ENCODE results near the gene DSPP. TPM values are rescaled to one million over a fixed set of nuclear protein-coding genes. Genes with fewer than 3 reads are reported as not detected.
"Not testable (repeated sequence)": the region's sequence is repeated elsewhere in the genome, so short reads cannot be mapped to it uniquely, and the experiment has no call there.

The DSPP gene
- not detected in 2 replicates for total RNA-seq

DNA sequence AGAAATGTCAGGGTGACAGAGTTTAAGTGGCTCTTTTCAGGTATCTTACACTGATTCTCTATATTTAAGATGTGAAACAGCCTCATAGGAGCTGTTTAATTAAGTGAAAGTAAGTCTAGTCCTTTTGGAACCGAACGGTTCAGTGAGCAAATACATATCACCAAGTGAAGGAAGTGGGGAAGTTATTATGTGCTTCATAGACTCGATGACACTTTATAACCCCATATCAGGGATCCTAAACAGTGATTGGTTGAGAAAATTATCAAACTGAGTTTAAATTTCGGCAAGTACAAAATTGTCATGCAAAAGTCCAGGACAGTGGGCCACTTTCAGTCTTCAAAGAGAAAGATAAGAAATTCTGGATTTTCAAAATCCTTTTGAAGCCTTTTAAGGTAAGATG is at the start of gene DSPP:
TSS of gene DSPP (plus strand) at position 301 of the 400 bp plus-strand sequence. CDS start 2,380 bp downstream, outside the sequence.
- no peak for DNase-seq (ENCODE audit: low read depth)

DNA sequence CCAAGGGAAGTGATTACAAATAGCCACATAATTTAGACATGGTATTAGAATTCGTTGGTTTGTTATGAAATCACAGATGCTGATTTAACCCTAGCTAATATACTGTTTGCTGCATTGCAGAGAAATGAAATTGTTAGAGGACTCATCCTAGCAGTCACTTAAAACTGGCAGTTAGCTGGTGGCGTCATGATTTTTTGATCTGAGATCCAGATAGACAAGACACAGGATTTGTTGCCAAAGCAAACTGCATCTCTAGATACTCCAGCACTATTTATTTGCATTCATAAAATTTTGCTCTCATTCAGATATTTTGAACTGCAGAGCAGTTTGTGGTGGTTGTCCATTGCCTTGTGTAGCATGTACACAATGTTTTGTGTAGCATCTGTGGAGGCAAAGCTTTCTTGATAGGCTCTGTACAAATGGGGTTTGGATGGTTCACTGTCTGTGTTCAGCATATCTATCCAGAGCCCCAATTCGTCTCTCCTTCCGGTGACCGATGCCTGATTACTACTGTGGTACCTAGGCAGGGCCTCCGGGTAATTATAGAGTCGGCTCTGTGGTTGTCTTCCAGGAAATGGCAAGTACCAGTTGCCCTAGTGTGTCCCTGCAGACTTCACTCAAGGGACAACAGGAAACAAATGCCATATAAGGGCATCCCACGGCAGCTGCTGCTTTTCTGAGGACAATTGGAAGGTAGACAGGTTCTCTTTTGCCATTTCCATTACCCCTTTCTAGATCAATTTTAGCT is 49.1 kb upstream of the DSPP start:
- peak; percentile 28 for DNase-seq (ENCODE audit: low read depth)

DNA sequence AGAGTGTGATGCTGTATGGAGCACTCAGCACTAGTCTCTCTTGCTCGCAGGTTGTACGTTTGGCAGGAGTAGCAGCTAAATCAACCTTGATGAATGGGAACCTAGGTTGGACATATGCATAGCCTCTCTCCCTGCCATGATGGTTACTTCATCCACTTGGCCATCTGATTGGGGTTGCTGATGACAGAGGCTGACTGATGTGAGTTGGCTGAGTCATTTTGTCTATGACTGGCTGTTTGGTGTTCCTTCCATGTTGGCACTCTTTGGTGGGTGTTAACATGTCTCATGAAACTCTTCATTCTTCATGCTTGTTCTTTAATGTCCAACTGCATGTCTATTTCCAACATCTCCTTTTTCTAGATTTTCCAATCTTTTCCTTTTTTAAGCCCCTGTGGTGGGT is 47.5 kb upstream of the DSPP start:
- no peak for DNase-seq (ENCODE audit: low read depth)

DNA sequence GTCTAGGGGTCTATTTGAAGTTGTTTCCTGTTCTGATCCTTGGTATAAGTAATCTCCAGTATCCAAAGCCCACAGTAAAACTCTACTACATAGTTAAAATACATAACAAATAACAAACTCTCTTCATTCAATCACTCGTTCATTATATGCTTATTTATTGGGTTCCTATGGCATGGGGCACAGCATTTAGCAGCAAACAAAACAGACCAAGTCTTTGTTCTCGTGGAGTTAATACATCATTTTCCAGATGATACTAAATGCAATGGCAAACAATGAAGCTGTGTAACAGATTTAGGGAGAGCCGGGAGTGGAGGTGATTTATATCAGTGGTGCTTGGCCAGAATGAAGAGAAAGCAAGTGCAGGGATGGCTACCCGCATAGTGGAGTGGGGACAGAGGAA is 42.6 kb upstream of the DSPP start:
- DNase-seq (ENCODE audit: low read depth) = no peak

DNA sequence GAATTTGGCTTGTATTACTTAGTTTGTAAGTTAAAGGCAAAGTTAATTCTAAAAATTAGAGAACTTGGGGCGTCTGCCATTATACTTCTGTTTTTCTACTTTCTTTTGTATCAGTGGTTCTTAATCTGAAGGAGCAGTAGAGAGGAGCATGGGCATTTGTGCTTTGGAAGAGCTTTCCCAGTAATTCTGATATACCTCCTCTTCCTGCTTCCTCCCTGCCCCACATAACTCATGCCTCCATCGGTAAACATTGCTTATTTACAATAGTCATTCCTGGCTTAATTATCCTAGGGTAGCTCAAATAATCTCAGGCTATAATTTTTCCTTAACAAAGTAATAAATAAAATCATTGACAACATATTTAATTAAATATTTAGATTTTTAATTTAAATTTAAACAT is 42.1 kb upstream of the DSPP start:
- no peak for DNase-seq (ENCODE audit: low read depth)

DNA sequence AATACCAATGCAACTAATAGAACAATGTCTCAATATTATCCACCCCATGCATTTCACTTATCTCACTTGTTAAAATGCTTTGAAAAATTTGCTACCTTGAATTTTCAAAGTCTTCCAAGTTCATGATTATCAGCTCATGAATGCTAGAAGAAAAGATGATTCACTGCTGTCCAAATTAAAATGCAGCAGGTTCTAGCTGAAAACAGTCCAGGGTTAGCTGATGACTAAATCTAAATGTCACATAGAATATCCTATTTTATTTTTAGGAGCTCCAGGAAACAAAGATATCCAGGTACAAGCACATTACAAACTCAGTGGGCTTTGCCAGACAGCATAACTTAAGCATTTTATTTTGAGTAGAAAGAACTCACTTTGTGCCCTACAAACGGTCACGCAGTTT is 41.1 kb upstream of the DSPP start:
- DNase-seq (ENCODE audit: low read depth) = peak; percentile 9

DNA sequence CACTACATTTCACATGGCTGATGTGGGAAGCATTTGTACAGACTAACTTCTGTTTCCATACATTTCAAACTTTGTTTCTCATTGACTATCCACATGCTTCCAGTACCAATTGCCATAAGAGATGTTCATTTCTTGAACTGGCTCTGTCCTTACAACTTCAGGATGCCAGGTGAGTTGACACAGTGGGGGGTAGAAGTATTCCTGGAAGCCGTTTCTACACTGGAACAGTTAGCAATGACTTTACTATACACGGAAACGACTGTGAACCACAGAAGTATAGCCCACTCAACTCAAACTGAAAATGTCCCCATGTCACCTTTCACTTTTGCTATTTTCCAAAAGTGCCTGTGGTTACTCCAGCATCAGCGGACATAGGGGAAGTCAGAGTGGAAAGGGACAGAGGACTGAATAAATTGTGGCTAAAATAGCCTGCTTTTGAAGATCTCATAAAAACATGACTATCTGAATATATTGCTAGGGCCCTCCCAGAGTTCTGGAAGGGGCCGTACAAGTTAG is 38.0 kb upstream of the DSPP start:
- DNase-seq (ENCODE audit: low read depth) = no peak

DNA sequence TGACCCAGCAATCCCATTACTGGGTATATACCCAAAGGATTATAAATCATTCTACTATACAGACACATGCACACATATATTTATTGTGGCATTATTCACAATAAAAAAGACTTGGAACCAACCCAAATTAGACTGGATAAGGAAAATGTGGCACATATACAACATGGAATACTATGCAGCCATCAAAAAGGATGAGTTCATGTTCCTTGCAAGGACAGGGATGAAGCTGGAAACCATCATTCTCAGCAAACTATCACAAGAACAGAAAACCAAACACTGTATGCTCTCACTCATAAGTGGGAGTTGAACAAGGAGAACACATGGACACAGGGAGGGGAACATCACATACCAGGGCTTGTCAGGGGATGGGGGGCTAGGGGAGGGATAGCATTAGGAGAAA is 34.0 kb upstream of the DSPP start:
- not testable (repeated sequence) for DNase-seq (ENCODE audit: low read depth)

DNA sequence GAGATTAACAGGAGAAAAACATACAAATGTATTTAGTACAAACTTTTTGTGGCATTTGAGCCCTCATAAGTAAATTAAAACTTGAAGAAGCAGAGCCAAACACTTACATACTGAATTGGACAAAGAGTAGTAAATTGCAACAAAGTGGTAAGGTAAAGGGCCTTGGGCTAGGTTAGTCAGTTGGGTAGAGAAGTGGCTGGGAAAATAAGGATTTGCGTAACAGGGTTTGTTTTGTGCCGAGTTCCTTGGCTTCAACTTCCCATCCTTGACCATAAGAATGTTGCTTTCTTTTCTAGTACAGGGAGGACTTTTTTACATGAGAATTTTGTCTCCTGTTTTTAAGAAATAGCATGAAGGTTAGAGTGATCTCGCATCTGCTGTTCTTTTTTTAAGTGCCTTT is 33.3 kb upstream of the DSPP start:
- peak; percentile 69 for DNase-seq (ENCODE audit: low read depth)

DNA sequence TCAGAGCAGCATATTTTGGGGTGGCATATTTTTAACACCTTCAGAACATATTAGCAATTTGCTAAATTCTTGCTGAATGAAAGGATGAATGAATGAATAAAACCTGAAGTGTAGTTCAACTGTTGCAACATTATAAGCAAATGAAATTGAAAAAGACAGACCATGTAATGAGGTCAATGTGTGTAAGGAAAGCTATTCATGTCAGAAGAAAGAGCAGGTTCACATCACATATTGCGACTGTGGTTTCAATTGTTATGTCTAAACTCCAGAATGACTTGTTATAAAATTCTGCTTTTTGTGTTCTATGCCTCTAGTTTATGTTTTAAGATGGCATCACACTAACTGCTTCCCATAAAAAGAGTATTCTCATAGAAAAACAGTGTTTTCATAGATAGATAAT is 32.9 kb upstream of the DSPP start:
- DNase-seq (ENCODE audit: low read depth) = no peak

DNA sequence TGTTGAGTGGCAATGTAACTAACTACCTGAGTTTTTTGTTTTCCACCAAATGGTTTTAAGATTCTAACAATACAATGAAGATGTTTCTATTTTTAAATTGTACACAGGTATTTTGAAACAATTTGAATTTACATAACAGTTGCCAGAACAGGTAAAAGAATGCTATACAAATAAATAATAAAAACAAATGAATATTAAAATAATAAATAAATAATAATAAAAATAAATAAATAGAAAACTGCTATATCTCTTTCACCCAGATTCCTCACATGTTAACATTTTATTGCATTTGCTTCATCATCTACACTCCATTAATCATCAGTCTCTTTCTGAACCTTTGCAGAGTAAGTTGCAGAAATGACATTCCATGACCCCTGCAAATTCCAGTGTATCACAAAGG is 32.3 kb upstream of the DSPP start:
- no peak for DNase-seq (ENCODE audit: low read depth)

DNA sequence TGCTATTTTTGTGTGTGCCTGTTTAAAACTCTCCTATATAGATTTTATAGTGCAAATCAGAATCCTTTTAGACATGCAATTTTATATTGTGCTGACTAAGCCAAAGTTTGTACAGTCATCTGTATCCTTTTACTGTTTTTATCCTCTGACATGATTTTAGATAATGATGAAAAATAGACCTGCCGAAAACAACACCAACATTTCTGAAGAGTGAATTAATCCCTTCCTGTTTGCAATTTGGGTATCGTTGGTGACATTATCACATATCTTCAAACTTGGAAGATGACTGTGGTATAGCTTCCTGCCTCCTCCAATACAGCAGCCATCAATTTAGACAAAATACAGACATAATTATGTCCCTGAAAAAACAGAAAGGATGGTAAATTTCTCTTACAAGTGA is 28.9 kb upstream of the DSPP start:
- DNase-seq (ENCODE audit: low read depth) = no peak

DNA sequence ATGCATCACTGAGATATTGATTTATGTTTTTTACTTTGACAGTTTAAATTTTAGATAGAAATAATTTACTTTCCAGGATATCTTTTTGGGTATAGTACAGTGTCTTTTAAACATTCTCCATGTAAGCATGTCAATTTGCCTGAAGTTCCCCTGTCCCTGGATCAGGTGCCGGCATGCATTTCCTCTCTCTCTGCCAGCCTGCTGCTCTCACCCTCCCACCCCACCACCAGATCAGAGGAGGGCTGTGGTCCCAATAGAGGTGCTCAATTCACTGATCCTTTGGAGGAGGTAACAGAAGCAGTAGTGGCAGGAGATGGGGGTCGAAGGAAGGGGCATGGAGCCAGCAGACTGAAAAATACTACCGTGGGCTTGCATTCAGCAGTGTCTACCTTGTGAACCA is 28.3 kb upstream of the DSPP start:
- no peak for DNase-seq (ENCODE audit: low read depth)

DNA sequence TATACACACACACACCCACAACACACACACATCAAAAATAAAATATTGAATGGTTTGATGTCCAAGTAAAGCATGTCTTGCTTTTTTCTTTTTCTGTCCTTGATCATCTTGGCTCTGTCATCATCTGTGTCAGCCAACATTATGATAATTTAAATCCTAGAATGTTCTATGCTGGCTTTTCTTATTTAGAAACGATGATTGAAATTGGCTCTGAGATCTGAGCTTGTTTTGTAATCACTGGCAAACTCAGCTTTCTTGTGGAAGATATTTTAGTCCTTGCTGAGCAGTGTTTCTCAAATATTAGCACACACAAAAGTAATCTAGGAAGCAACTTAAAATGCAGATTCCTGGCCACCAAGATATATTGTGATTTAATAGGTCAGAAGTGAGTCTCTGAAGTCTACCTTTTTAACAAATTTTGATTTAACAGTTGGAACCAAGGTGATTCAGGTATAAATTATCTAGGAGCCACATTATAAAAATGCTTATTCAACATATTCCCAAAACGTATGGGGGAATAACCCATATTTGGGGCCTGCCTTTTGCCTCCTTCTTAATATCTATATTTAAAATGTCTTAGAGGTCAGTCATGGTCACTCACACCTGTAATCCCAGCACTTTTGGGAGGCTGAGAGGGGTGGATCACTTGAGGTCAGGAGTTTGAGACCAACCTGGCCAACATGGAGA is 24.0 kb upstream of the DSPP start:
- no peak for DNase-seq (ENCODE audit: low read depth)

DNA sequence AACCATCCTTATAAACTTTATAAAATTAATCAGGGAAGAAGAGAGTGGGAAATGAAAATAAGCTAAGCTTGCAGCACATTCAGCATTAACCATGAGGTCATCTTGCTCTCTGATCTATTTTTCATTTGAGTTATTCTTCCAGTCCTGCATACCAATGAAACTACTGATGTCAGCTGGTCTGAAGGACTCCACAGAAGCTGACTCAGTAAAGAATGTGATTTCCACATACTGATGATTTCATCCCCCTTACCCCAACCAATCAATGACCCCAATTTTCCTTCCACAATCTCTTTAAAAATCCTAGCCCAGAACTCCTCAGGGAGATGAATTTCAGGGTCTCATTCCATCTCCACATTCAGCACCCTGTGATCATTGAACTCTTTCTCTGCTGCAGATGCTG is 18.8 kb upstream of the DSPP start:
- DNase-seq (ENCODE audit: low read depth) = peak; percentile 98

DNA sequence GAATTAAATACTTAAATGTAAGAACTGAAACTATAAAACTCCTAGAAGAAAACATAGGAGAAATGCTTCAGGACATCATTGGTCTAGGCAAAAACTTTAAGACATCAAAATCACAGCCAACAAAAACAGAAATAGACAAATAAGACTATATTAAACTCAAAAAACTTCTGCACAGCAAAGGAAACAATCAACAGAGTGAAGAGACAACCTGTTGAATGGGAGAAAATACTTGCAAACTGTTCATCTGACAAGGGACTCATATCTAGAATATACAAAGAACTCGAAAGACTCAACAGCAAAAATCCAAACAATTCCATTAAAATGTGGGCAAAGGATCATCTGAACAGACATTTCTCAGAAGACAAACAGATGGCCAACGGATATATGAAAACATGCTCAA is 16.2 kb upstream of the DSPP start:
- DNase-seq (ENCODE audit: low read depth) = no peak

DNA sequence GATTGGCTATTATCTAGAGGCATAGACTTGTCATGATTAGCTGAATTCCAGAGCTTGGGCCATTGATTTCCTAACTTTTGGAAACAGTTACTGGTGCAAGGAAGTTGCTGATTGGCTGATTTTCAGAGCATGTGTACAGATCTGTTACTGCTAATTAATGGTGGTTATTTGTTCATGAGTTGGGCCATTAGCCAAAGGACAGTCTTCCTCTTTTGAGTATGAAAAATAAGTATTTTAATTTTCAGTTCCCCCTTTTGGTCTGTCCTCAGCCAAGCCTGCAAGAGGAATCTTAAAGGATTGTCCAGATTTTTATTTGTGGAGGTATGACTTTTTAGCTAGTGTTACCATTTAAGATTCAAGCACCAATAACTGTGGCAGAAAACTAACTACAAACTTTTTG is 7.0 kb upstream of the DSPP start:
- no peak for DNase-seq (ENCODE audit: low read depth)

DNA sequence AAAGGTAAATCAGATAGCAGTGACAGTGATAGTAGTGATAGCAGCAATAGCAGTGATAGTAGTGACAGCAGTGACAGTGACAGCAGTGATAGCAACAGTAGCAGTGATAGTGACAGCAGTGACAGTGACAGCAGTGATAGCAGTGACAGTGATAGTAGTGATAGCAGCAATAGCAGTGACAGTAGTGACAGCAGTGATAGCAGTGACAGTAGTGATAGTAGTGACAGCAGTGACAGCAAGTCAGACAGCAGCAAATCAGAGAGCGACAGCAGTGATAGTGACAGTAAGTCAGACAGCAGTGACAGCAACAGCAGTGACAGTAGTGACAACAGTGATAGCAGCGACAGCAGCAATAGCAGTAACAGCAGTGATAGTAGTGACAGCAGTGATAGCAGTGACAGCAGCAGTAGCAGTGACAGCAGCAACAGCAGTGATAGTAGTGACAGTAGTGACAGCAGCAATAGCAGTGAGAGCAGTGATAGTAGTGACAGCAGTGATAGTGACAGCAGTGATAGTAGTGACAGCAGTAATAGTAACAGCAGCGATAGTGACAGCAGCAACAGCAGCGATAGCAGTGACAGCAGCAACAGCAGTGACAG is 6.1 kb downstream of the DSPP start:
- DNase-seq (ENCODE audit: low read depth) = no peak

DNA sequence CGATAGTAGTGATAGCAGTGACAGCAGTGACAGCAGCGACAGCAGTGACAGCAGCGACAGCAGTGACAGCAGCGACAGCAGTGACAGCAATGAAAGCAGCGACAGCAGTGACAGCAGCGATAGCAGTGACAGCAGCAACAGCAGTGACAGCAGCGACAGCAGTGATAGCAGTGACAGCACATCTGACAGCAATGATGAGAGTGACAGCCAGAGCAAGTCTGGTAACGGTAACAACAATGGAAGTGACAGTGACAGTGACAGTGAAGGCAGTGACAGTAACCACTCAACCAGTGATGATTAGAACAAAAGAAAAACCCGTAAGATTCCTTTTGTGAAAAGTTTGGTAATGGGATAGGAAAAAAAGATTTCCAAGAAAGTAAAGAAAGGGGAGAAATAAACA is 7.9 kb downstream of the DSPP start:
- no peak for DNase-seq (ENCODE audit: low read depth)

DNA sequence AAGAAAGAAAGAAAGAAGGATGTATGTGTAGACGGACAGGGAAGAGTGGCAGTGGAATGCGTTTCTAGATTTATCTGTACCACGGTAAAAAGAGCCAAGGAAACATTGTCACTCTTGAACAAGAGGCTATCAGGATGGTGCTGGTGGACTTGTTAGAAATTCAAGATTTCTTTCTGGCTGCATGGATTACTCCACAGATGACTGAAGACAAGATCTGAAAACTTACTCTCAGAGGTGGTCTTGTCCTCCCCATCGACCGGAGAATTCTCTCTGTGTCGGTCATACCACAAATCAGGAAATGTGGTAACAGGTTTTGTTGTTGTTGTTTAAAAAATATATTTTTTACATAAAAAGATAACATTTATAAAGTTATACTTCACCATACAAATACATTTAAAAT is 11.8 kb downstream of the DSPP start:
- no peak for DNase-seq (ENCODE audit: low read depth)

DNA sequence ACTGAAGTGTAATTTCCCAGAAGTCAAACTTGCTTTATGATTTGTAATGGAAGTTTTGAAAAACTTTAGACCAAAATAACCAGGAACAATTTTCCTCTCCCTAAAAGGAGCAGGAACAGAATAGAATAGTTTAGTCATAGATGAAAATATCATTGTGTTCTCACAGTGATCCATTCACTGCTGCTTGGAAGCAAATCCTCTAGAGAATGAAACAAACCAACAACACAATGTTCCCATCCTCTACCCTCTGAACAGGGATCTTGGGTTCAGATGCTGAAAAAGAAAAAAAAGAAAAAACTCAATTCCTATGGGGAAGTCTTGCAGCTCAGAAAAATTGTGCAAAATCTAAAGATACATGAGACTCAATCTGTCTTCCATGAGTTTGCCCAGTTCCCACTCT is 12.2 kb downstream of the DSPP start:
- no peak for DNase-seq (ENCODE audit: low read depth)

DNA sequence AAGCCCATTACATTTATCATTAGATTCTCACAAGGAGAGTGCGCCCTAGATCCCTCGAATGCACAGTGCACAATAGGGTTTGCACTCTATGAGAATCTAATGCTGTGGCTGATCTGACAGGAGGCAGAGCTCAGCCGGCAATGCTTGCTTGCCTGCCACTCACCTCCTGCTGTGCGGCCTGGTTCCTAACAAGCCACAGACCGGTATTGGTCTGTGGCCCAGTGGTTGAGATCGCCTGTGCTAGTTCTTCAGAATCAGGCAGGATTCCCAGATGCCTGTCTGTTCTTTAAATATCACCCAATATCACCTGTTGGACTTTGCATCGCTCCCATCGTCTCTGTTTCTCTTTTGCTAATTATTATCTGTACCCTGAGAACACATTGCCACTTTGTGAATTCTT is 14.0 kb downstream of the DSPP start:
- DNase-seq (ENCODE audit: low read depth) = no peak

DNA sequence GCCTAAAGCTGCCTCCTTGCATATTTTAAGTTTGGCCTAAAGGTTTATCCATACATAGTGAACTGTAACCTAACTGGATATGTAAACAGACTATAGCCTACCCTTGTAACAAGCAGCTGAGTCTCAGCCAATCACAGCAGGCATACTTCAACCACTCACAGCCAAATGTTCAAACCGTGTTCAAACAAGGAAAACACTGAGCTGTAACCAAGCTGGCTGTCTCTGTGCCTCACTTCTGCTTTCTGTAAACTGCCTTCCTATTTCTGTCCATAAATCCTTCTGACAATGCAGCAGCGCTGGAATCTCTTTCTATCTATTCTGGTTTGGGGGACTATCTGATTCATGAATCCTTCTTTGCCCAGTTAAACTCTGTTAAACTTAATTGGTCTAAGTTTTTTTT is 16.4 kb downstream of the DSPP start:
- no peak for DNase-seq (ENCODE audit: low read depth)
